Mucosa of gallbladder (tissue), 1 donor: ENCODE data around the gene CNPY1. TPM values are rescaled to one million over a fixed set of nuclear protein-coding genes. Genes with fewer than 3 reads are reported as not detected.
"Not testable (repeated sequence)": the region's sequence is repeated elsewhere in the genome, so short reads cannot be mapped to it uniquely, and the experiment has no call there.

Experiments used
- DNase-seq: peaks from one replicate; pipeline ENCODE4 v3.0.0-alpha.2; 2020; ENCODE audit warnings: low spot score
- total RNA-seq: library from RNA; stranded (reverse); gene quantifications from one replicate; pipeline ENCODE4 v1.2.1, GENCODE V29; 2021
- donor health status: DM: no; HTN: no; CAD: no.

Gene CNPY1
- total RNA-seq, 1 donor from 2014 or later: not detected

DNA sequence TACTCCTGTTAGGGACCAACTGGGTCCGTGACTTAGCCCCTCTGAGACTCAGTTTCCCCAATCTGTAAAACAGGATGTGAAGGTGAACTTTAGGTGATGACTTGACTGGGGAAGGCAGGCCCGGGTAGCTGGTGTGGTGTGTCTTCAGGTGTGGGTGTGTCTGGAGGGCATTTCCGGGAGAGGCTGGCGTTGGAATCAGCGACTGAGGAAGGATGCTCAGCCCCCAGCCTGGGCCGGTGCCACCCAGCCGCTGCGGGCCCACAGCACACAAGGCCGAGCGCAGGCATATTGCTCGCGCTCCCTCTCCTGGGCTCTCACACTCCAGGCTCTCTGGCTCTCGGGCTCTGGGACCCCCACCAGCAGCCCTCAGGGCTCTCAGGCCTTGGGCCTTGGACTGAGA, 31.7 kb upstream of the CNPY1 start:
- no peak for DNase-seq

DNA sequence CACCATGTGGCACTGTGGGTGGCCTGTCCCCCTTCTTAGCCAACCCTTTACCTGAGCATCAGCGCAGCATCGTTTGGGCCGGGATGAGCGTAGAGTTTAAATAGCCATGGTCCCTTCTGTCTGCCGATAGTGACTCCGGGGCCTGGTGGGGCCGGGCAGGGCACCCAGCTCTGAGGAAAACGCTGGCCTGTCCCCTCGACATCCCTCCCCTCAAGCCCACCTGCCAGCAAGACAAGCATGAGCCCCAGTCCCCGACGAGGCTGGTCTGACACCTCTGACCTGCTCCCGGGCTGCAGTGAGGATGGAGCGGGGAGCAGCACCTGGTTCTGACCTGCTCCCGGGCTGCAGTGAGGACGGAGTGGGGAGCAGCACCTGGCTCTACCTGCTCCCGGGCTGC, 31.1 kb upstream of the CNPY1 start:
- no peak for DNase-seq

DNA sequence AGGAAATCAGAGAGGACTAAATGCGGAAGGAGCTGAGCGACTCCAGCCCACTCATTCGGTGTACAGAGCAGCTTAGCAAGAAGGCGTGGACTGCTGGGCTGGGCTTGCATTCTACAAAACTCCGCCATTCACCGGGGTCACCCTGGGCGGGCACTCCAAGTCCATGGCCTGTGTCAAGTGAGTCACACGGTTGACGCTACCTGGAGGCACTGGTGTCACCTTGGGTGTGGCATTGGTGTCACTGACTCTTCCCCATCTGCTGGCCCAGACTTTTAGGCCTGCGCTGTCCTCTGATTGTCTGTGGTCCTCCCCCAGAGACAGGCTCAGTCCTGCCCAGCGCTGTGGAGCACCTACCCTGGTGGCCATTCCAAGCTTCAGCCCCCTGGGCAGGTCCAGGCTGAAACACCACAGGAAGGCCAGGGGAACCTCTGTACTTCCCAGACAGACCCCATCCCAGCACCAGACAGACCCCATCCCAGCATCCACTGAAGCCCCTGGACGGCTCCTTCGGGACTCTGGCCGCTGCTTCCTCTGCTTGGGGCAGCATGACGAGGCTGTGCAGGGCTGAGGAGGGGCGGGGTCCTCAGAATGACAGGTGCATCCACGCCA, 30.6 kb upstream of the CNPY1 start:
- peak; percentile 46 for DNase-seq

DNA sequence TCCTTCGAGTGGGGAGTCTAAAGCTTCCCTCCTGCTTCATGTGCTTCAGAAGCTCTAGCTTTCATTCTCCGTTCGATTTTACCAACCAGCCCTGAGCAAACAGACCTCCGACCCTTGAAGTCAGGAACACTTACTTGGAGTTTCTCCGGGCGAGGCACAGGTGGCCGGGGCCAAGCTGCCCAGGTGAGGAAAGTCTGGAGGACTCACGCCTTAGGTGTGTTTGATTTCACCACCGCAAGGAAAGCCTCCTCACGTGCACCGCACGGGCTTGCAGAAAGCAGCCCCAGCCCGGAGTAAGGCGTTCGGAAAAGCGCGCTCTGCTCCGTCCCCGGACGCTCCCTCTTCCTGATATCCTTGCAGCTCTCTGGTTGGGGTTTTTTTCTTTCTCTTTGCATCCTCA, 30.1 kb upstream of the CNPY1 start:
- DNase-seq: no peak

DNA sequence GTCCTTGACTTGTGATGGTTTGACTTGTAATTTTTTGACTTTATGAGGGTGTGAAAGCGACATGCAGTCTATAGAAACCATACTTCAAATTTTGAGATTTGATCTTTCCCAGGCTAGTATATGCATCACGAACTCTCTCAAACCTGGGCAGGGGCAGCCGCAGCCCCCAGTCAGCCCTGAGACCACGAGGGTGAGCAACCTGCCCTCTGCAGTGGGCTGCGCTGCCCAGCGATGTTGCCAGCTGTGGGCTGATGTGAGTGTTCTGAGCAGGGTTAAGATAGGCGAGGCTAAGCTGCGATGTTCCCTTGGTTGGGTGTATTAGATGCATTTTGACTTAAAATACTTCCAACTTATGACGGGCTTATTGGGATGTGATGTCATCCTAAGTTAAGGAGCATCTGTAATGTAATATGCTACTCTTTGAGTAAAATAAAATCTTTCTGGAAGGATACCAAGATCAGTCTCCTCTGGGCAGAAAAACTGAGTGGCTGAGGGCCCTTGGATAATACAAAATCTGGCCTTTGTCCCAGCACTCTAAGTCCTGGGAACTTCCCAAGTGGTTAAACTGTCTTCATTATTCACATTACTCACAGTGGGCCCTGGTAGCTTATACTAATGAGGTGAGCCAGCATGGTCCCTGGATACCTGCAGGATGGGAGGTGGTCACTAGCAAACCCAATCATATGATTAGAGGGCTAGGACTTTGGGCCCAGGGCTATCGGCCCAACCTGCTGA, 28.4 kb upstream of the CNPY1 start:
- no peak for DNase-seq

DNA sequence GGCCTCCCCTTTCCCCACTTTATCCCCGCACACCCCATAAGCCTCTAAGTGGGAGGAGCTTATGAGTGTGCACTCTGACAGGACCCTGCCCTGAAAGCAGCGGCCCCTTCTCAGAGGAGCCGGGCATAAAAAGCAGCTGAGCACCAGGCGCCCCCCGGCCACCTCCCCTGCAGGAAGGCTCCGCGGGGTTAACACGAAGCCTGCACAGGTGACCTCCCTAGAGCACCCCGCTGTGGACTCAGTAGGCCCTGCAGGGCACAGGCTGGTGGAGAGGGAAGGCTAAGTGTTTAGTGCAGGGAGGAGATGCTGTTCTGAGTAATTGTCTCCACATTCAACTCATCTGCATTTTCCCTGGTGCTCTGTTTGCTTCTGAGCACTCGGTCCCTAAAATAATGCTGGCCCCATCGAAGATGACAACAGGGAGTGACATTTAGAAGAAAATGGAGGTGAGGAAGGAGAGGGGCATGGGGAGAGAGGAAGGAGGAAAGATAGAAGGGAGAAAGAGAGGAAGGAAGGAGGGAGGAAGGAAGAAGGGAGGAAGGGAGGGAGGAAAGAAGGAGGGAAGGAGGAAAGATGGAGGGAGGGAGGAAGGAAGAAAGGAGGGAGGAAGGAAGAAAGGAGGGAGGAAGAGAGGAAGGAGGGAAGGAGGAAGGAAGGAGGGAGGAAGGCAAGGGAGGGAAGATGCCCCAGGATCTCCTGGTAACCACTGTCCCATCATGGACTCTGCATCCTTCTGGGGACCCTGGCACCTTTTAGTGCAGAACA, 25.4 kb upstream of the CNPY1 start:
- DNase-seq: no peak

DNA sequence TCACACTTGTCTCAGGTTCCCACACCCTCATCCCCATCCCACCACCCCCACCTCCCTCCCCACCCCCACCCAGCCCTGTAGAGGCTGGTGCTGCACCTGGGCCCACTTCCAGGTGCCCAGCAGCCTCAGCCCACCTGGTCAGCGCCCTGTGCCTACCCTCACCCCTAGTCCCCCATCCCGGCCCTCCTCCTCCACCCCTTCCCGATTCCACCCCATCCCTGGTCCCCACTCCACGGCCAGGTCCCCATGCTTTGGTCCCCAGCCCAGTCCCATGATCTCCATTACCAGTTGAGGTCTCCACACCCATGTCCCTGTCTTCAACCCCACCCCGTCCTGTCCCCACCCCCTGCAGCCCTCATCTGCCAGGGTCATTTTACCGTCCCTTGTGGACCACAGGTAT, 24.6 kb upstream of the CNPY1 start:
- no peak for DNase-seq

DNA sequence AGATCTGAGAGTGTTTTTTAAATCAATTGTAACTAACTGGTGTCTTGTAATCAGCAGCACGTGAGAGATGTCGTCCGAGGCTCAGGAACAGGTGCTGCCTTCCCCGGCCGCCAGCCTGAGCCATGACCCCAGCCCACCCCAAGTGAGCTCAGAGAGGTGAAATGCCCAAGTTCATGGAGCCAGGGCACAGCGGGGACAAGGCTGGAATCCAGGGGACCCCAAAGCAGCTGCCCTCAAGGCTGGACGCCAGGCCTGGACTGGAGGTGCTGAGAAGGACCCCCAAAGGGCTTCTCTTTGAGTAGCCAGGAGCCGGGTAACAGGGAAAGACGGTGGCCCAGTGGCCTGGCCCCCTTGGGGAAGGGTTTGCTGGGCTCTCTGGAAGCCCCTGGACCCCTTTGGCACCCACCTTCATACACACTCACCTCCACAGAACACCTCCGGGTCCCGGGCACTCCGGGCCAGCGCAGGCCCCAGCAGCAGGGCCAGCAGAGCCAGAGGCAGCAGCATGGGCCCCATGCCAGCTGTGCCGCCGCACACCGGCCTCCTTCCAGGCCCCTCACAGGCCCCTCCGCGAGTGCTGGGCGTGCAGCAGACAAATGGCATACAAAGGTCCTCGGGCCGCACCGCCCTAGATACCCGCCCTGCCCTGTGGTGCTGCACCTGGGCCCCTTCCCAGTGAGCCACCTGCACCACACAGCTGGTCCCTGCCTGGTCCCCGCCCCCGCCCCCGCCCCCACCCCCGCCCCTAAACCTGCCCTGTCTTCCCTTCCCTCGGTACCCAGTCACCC, 24.0 kb upstream of the CNPY1 start:
- no peak for DNase-seq

DNA sequence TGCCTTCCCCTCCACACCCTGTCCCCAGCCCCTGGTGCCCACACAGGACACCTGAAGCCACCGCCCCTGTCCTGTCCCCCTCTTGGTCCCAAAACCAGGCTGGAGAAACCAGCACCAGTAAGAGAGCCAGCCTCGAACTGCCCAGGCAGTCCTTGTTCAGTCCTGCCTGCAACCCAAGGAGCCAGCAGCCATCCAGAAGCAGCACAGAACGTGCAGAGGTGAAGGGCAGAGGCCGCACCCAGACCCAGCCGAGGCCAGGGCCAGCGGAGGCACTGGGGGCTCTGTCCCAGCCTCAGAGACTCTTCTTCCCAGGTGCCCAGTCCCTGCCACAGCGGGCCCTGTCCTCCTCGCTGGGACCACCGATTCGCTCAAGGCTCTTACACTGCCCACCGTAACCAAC, 23.3 kb upstream of the CNPY1 start:
- DNase-seq: no peak

DNA sequence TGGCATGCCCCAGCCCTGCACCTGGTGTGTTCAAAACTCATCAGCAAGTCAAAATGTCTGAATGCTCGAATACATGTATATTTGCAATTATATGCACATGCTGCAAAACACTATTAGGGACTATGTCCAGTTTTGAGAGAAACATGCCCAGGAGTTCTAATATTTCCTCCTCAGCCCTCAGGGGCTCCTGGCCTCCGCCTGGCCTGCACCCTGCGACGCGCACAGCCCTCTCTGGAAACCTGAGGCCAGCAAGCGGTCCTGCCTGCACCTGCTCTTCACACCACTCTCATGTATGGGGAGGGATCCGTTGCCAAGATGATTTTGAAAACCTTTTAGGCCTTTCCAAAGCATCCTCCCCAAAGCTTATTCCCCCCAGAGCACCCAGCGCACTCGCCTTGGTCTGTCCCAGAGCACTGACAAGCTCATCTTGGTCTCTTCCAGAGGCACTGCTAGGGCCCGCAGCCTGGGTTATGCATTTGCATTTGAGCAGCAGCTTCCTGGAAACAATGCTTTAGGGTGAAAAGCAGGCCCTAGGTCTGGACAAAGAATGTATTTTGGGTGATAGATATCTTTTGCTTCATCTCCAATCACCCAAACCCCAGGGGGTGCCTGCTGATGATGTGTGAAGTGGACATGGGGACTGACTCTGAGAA, 22.6 kb upstream of the CNPY1 start:
- DNase-seq: no peak

DNA sequence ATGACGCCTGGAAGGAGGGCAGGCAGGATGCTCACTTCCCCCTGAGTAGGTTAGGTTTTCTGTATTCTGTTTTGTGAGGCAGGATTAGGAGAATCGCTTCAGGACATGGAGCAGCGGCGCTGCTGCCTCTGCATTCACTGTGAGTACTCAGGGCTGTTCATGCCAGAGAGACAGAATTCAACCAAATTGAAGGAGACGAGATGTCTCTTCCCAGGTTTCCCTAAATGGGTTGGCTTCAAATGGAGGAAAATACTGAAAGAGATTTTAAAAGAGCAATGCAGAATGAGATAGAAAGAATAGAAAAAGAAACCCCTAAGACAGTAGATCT, 21.9 kb upstream of the CNPY1 start:
- DNase-seq: no peak

DNA sequence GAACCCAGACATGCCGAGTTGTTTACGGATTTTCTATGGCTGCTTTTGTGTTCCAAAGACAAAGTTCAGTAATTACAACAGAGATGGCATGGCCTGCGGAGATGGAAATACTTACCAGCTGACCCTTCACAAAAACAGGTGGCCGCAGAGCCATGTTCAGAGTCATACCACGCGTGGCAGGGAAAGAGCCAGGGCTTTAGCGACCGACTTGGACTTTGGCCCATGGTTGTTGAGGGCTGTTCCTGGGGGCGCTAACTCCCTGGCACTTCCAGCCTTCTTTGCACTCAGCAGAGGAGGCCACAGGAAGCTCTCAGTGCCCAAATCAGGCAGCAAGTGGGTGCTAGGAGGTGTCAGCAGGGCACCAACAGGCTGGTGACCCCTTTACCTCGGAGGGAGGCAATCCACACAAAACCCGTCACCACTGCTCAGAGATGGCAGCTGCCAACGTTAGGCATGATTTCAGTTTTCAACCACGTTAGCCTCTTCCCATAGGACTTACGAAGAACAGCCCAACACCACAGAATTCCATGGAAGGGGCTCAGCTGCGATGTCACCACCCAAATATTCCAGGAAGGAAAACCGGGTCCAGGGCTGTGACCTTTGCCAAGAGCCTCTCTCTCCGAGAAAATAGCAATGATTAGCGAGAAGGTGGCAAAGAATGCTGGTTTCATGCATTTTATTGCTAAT, 21.4 kb upstream of the CNPY1 start:
- DNase-seq: no peak

DNA sequence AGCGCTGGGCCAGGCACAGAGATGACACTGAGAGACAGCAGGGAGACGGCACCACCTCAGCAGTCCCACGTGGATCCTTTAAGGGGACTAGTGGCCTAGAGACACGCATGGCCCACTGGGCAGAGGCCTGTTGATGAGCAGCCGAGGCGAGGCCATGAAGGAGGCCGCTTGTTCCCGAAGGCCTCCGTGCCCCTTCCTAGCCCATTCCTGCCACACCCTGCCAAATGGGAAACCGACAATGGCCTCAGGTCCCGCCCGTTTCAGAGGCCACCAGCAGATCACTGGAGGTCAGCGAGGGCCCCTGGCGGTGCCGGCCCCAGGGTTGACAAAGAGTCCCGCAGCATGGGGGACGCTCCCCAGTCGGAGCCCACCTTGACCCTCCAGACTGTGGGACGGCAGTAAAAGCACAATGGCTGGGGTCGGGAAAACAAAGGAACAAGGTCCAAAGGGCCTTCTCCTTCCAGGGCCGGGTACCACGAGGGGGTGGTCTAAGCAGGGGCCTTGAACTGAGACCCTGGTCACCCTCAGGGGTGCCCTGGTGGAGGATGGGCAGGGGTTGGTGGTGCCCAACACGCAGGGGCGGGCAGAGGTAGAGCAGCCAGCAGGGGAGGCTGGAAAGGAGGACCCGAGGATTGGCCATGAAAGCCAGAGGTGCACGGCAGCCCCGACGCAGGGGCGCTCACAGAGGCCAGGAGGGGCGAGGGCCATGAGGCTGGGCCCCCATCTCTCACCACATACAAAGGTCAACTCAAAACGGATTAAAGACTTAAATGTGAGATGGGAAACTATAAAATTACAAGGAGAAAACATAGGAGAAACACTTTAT, 19.9 kb upstream of the CNPY1 start:
- no peak for DNase-seq

DNA sequence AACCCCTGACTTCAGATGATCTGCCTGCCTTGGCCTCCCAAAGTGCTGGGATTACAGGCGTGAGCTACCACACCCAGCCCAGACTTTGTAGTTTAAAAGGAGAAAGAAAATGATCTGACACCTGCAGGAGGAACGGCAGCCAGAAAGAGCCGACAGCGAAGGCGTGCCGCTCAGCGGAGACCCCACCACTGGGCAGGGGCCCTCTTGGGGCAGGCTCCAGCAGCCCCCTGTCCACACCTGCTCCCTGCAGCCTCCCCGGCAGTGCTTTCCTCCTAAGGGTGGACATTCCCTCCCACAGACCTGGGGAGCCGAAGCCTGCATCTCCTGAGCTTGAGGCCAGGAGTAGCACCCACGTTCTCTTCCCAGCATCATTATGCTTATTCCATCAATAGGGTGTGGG, 19.2 kb upstream of the CNPY1 start:
- no peak for DNase-seq

DNA sequence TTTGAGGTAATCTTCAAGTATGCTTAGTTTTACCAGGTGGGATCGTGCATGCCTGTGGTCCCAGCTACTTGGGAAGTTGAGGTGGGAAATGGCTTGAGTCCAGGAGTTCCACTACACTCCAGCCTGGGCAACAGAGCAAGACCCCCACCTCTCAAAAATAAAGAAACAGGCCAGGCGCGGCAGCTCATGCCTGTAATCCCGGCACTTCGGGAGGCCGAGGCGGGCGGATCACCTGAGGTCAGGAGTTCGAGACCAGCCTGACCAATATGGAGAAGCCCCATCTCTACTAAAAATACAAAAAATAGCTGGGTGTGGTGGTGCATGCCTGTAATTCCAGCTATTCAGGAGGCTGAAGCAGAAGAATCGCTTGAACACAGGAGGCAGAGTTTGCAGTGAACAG, 16.6 kb upstream of the CNPY1 start:
- DNase-seq: not testable (repeated sequence)

DNA sequence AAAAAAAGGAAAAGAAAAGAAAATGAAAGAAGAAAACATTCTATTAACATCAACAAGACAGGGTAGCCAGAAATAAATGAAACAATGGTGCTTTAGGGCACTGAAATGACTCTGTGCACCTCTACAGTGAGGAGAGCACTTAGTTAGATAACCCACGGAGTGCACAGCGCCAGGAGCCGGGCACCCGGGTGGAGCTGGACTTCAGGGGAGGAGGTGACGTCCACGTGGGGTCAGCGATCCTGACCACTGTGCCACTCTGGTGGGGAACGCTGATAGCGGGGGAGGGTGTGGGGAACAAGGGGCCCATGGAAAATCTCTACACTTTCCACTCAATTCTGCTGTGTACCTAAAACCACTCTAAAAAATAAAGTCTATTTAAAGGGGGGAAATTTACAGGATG, 15.7 kb upstream of the CNPY1 start:
- no peak for DNase-seq

DNA sequence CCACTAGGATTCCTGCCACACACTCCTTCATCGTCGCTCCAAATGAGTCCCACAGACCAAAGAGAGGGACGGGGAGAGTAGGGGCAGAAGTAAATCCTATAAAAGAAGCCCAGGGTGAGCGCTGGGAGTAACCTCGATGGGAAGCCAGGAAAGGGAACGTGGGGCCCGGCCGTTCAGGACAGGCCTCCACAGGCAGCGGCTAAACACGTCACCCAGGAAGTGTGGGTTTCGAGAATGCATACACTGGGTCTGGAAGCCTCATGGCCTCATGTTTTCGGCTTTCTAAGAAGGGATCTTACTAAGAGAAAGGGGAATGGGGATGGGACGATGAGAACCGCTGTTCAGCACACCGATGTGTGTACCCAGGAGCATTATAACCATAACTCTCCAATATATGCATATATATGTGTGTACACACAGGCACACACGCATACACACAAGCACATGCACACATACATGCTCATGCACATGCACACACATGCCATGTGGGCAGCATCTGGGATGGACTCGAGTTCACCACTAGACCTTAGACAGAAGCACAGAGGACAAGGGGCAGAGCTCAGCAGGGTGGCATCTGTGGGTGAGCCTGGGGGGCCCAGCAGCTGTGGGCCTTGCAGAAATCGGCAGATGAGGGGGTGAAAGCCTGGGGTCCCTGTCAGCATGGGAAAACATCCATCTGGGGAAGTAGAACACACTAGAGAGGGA, 14.8 kb upstream of the CNPY1 start:
- no peak for DNase-seq

DNA sequence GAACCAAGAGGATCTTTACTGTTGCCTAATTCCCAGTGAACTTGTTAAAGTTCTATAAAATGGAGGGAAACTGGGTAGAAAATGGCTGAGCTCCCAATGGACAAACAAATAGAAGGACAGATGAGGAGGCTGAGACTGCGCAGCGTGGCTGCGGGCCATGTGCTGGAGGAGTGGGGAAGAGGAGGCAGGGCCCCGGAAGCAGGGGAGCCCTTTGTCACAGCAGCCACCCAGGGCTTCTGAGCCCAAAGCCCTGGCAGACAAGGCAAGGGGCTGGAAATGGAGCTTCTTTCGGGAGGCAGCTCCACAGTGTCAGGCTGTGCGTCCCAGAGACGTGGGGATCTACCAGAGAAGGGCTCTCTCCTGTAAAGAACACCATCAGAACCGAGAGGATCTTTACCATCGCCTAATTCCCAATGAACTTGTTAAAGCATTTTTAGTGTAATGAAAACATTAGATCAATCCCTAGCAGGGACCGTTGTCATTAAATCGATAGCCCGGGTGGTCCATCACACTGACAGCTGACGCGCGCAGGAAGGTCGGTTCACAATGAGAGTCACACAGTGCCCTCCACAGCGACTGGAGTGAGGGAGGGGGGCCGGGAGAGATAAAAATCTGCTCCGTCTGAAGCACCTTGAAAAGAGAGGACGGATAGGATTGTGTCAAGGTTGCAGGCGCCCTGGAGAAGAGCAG, 14.0 kb upstream of the CNPY1 start:
- no peak for DNase-seq

DNA sequence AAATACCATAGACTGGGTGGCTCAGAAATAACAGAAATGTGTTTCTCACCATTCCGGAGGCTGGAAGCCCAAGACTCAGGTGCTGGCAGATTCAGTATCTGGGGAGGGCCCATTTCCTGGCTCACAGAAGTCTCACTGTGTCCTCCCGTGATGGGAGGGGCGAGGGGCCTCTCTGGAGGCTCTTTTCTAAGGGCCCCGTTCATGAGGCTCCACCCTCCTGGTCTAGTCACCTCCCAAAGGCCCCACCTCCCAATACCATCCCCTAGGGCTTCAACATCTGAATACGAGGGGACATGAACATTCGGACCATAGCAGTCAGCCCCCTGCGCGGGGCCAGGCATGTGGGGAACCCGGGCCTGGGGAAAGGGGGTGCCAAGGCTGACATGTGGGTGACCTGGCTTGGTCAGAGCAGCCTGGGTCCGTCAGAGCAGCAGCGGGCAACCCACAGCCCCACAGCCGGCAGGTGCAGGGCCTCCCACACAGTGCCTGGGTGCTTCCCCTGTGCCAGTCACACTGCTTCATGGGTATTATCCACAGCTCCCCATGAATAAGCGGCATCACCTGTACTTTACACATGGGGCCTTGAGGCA, 13.3 kb upstream of the CNPY1 start:
- no peak for DNase-seq
